Measurements from ENCODE around the gene BCAS1.

DNA sequence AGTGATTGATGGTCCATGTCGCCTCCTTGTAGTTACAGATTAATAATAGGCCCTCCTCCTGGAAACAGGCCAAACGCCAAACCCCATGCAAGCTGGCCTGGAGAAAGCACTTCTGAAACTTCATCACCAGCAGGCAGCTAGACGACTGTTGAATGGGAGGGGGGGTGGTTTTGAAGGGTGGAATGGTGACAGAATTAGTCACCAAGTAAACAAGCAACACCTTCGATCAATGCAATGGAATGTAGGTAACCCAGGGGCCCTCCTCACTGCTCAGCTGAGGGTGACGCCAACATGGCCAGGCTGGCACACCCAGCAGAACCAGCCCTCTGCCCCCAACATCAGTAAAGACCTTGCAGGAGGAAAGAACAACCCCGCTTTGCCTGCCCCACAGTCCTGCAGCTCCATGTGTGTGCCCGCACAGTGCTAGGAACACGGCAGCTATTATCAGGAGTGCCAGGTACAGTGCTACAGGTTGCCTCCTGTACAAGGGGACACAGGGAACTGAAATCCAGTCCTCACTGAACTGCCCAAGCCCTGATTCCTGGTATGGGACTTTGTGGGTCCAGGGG, 2.7 kb downstream of the BCAS1 start:
- TF ChIP-seq POLR2A (IDR thresholded peaks at IDR 0.05; ENCODE audit: low read length) = no peak
- no peak for TF ChIP-seq GATA1 (IDR thresholded peaks at IDR 0.05; ENCODE audit: low read depth, low read length)

Measured in erythroblast (primary cell).